Thyroid gland (tissue), 4 donors: Measurements from ENCODE around the gene DOCK1. TPM values are rescaled to one million over a fixed set of nuclear protein-coding genes. Genes with fewer than 3 reads are reported as not detected.

Experiments used
- DNase-seq, 2 donors: peaks; one replicate each; pipeline ENCODE4 v3.0.0-alpha.2; 2019
- H3K27ac ChIP-seq, 3 donors: fragments of 200-600 bp; sonication (generic); 1 replicate in 2 of 3; 2 replicates in 1 of 3; pipeline ENCODE4 v1.5.1; 2016 to 2019; ENCODE audit warnings: mild to moderate bottlenecking in 1 of 3, moderate library complexity in 1 of 3
- H3K27me3 ChIP-seq: fragments of 200-600 bp; sonication (generic); one replicate; pipeline ENCODE4 v1.5.1; 2019
- H3K36me3 ChIP-seq, 2 donors: fragments of 200-600 bp; sonication (generic); one replicate each; pipeline ENCODE4 v1.5.1; 2016 to 2019
- H3K4me1 ChIP-seq, 2 donors: fragments of 200-600 bp; sonication (generic); one replicate each; pipeline ENCODE4 v1.5.1; 2017 to 2019
- H3K4me3 ChIP-seq, 3 donors: fragments of 200-600 bp; sonication (generic); replicated peaks in 1 of 3; 1 replicate in 2 of 3; 2 replicates in 1 of 3; pipeline ENCODE4 v1.5.1; 2016; ENCODE audit warnings: mild to moderate bottlenecking in 1 of 3
- H3K9me3 ChIP-seq: fragments of 200-600 bp; sonication (generic); one replicate; pipeline ENCODE4 v1.5.1; 2017
- POLR2A ChIP-seq, 2 donors: fragments of 450-650 bp; IDR thresholded peaks; one replicate each; pipeline ENCODE4 v1.6.1; 2017; ENCODE audit warnings: antibody characterized with exemption in 2 of 2, mild to moderate bottlenecking in 2 of 2, moderate library complexity in 1 of 2
- WGBS, 2 donors: methylation state at CpG; one replicate each; pipeline ENCODE4 v1.1.5; 2017; 5-methylcytosine and 5-hydroxymethylcytosine counted together
- intact Hi-C: fragments of 100-400 bp; cut with DNase I; formaldehyde crosslinking; loops from one replicate; pipeline ENCODE4 v1.15.1; 2023
- total RNA-seq, 4 donors: library from RNA; depleted of rRNA; stranded (reverse); fragments of >200 nt; gene quantifications; one replicate each; pipeline ENCODE4 v1.2.3, GENCODE V29; 2016
- TF ChIP-seq, protein P1 (sequence below), 6 experiments: fragments of 200-600 bp in 3 of 6; fragments of 450-650 bp in 3 of 6; sonication (generic) in 3 of 6; IDR thresholded peaks; one replicate each; pipeline ENCODE4 v1.5.1; 2016 to 2019; ENCODE audit warnings: antibody characterized with exemption in 6 of 6, mild to moderate bottlenecking in 2 of 6, inconsistent platforms in 1 of 6, moderate library complexity in 1 of 6

DOCK1 gene
- total RNA-seq, 4 donors from 2014 or later, result 89.7 to 217 (median 112) TPM

DNA sequence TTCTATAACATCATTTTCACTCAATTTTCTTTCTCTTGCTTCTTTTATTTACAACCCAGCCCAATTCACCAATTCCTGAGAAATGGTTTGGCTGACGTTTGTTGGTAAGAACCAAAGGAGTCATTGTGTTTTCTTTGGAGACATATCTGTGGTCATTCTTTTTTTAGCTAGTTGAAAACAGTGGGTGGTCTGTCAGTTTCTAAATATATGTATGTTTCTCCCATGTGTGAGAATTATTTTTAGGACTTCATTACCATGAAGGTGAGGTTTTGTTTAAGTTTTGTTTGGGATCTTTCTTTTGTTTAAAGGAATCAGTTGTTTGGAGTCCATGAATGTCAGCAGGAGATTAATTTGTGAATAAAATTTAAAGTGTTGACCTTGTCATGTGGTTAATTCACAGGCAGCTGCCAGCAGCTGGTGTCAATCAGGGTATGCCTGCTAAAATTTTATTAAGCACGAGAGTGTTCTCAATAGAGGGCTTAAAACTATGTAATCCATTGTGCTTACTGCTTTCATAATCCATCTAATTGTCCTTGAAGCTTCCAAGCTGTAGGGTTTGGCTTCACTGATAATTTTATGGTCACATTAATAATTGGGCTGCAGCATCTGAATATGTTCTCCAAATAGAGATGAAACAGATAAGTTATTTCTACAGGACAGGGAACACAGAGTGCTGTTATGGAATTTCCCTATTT is 252.4 kb downstream of the DOCK1 start:
- Histone ChIP-seq H3K27me3 (no peaks in the 10 kb centered on the region), H3K36me3 (no peaks in the 10 kb centered on the region), H3K4me3 (no peak overlapping the region), H3K9me3 (no peaks in the 10 kb centered on the region), H3K27ac (no peak overlapping the region), H3K4me1 (no peaks in the 10 kb centered on the region)
- WGBS, 2 donors, result 70 to 78% methylated on average over 2 of the region's 2 CpGs
- DNase-seq, result no peak
- intact Hi-C loops, result no loop called here
- no peak for TF ChIP-seq POLR2A (IDR thresholded peaks at IDR 0.05)
- TF ChIP-seq, protein P1, sequence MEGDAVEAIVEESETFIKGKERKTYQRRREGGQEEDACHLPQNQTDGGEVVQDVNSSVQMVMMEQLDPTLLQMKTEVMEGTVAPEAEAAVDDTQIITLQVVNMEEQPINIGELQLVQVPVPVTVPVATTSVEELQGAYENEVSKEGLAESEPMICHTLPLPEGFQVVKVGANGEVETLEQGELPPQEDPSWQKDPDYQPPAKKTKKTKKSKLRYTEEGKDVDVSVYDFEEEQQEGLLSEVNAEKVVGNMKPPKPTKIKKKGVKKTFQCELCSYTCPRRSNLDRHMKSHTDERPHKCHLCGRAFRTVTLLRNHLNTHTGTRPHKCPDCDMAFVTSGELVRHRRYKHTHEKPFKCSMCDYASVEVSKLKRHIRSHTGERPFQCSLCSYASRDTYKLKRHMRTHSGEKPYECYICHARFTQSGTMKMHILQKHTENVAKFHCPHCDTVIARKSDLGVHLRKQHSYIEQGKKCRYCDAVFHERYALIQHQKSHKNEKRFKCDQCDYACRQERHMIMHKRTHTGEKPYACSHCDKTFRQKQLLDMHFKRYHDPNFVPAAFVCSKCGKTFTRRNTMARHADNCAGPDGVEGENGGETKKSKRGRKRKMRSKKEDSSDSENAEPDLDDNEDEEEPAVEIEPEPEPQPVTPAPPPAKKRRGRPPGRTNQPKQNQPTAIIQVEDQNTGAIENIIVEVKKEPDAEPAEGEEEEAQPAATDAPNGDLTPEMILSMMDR (IDR thresholded peaks at IDR 0.05), result no peak

GRCh38 chr10:127158662-127159061 is 253.4 kb downstream of the DOCK1 start:
- TF ChIP-seq POLR2A (IDR thresholded peaks at IDR 0.05), result no peak
- TF ChIP-seq, protein P1 (IDR thresholded peaks at IDR 0.05), result no peak
- Histone ChIP-seq H3K36me3 (no peaks in the 10 kb centered on the region), H3K4me3 (no peak overlapping the region), H3K4me1 (no peaks in the 10 kb centered on the region), H3K9me3 (no peaks in the 10 kb centered on the region), H3K27me3 (no peaks in the 10 kb centered on the region), H3K27ac (no peak overlapping the region)
- intact Hi-C loops, result no loop called here
- no peak for DNase-seq
- WGBS, 2 donors, result 97 to 100% methylated on average over 2 of the region's 2 CpGs

DNA sequence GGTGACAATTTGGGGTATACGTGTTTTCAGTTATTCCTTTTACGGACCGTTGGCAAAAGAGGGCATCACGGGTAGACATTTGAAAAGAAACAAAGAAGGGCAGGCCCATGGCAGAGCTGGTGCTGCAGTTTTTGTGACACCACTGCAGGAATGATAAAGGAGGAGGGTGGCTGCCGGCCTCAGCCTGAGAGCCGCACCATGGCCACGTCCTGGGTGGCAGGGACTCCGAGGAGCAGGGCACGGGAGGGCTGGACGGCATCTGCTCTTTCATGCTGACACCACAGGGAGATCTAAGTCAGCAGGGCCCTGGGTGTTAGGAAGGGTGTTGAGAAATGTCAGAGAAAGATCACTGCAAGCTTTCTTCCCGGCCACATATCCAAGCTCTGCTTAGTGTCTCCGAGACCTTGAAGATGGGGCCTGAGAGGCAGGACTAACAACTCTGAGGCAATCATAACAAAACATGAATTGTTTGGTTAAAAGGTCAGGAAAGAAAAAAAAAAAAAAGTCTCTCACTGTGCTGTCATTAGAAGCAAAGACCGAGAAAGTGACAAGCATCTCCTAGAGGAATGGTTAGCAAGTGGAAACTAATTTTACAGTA is 254.5 kb downstream of the DOCK1 start:
- no peak for DNase-seq
- H3K27me3 ChIP-seq, result no peaks in the 10 kb centered on the region
- no peak overlapping the region for H3K27ac ChIP-seq
- intact Hi-C loops, result no loop called here
- 76 to 83% methylated on average over 13 of the region's 13 CpGs for WGBS, 2 donors
- no peak overlapping the region for H3K4me3 ChIP-seq
- H3K9me3 ChIP-seq, result no peaks in the 10 kb centered on the region
- TF ChIP-seq, protein P1 (IDR thresholded peaks at IDR 0.05), result no peak
- TF ChIP-seq POLR2A (IDR thresholded peaks at IDR 0.05), result no peak
- H3K36me3 ChIP-seq, result no peaks in the 10 kb centered on the region
- H3K4me1 ChIP-seq, result no peaks in the 10 kb centered on the region

DNA sequence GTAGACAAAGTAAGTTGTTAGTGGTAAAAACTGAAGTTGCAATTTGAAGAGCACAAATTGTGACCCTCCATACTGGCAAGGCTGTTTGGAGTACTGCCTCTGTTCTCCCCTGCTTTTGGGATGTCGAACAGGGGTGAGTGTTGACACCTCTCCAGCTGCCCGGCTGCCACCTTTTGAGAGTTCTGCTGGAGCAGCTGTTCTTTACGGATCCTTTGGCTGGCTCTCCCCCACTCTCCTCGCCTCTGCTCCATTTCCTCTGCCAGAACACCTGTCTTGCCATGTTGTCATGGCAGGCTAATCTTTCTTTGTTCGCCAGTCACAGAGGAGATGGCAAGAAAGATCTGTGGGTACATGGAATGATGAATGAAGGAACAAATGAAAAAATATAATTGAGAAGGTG is 256.3 kb downstream of the DOCK1 start:
- Histone ChIP-seq H3K27ac (no peak overlapping the region), H3K36me3 (no peaks in the 10 kb centered on the region), H3K9me3 (no peaks in the 10 kb centered on the region), H3K4me1 (no peaks in the 10 kb centered on the region), H3K4me3 (no peak overlapping the region), H3K27me3 (no peaks in the 10 kb centered on the region)
- no peak for TF ChIP-seq POLR2A (IDR thresholded peaks at IDR 0.05)
- TF ChIP-seq, protein P1 (IDR thresholded peaks at IDR 0.05), result no peak
- no peak for DNase-seq
- WGBS, 2 donors, result 87 to 98% methylated on average over 5 of the region's 5 CpGs
- intact Hi-C loops, result no loop called here

DNA sequence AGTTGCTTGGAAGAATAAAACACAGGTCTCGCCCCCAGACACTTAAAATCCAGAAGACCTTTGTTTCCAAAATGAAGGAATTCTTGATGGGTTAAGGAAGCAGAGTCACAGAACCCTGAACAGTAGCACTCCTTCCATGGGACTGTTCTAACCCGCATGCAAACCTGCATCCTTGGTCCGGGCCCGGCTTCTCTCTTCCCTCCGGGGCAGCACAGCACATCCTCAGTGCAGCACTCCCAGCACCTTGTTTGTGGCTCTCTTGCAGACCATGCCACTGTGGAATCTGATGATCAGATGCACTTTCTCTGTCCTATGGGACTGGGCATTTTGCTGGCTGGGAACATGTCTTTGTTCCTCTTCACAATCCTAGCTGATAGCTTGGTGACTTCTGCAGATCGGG is 257.6 kb downstream of the DOCK1 start:
- intact Hi-C loops, result no loop called here
- Histone ChIP-seq H3K36me3 (no peaks in the 10 kb centered on the region), H3K9me3 (no peaks in the 10 kb centered on the region), H3K4me3 (no peak overlapping the region), H3K27ac (no peak overlapping the region), H3K4me1 (no peaks in the 10 kb centered on the region), H3K27me3 (no peaks in the 10 kb centered on the region)
- 96 to 97% methylated on average over 6 of the region's 6 CpGs for WGBS, 2 donors
- TF ChIP-seq, protein P1 (IDR thresholded peaks at IDR 0.05), result no peak
- DNase-seq, result no peak
